NCI-H774 (cell line): ENCODE measurements around the gene DCTN1.
"Not testable (repeated sequence)": the region's sequence is repeated elsewhere in the genome, so short reads cannot be mapped to it uniquely, and the experiment has no call there.

ENCODE experiments used
- DNase-seq: peaks from one replicate; lab custom pipeline; 2025; lab: John Stamatoyannopoulos, UW

Gene DCTN1

GRCh38 chr2:74369976-74370375 lies 10.1 kb downstream of the DCTN1 start:
- no peak for DNase-seq

- no peak for DNase-seq
Observed at GRCh38 chr2:74368499-74368898, 11.6 kb downstream of the DCTN1 start.

- no peak for DNase-seq
Observed at GRCh38 chr2:74367789-74368188, 12.3 kb downstream of the DCTN1 start.

GRCh38 chr2:74366036-74366435 lies 14.1 kb downstream of the DCTN1 start:
- no peak for DNase-seq

GRCh38 chr2:74364533-74365505 lies 15.3 kb downstream of the DCTN1 start:
- no peak for DNase-seq

- no peak for DNase-seq
Observed at GRCh38 chr2:74361327-74361726, 18.8 kb downstream of the DCTN1 start.

GRCh38 chr2:74357627-74358026 lies 22.5 kb downstream of the DCTN1 start:
- DNase-seq = no peak

- DNase-seq = no peak
Observed at GRCh38 chr2:74349889-74350288, 30.2 kb downstream of the DCTN1 start.

GRCh38 chr2:74347742-74348141 lies 32.4 kb downstream of the DCTN1 start:
- DNase-seq = no peak

GRCh38 chr2:74347303-74347702 lies 32.8 kb downstream of the DCTN1 start:
- no peak for DNase-seq

- DNase-seq = no peak
Observed at GRCh38 chr2:74345272-74345943, 34.7 kb downstream of the DCTN1 start.

GRCh38 chr2:74343316-74343715 lies 36.8 kb downstream of the DCTN1 start, which contains the start of gene SLC4A5:
Gene SLC4A5, minus strand, starts transcription at chr2:74343416. Its CDS starts 28,393 bp downstream, at chr2:74315023.
- DNase-seq = no peak

GRCh38 chr2:74336227-74336626 lies 43.9 kb downstream of the DCTN1 start:
- not testable (repeated sequence) for DNase-seq

GRCh38 chr2:74334931-74335333 lies 45.2 kb downstream of the DCTN1 start:
- DNase-seq = peak; percentile 25

GRCh38 chr2:74333896-74334586 lies 46.1 kb downstream of the DCTN1 start:
- no peak for DNase-seq

- DNase-seq = no peak
Observed at GRCh38 chr2:74333175-74333574, 46.9 kb downstream of the DCTN1 start.

- DNase-seq = no peak
Observed at GRCh38 chr2:74332550-74333174, 47.4 kb downstream of the DCTN1 start.

- no peak for DNase-seq
Observed at GRCh38 chr2:74328573-74328972, 51.5 kb downstream of the DCTN1 start.

- DNase-seq = no peak
Observed at GRCh38 chr2:74328074-74328473, 52.0 kb downstream of the DCTN1 start.

GRCh38 chr2:74327627-74328026 lies 52.5 kb downstream of the DCTN1 start:
- no peak for DNase-seq

GRCh38 chr2:74327199-74327598 lies 52.9 kb downstream of the DCTN1 start:
- no peak for DNase-seq

- no peak for DNase-seq
Observed at GRCh38 chr2:74325815-74326214, 54.3 kb downstream of the DCTN1 start.
